ENCODE data around the gene UBR1. TPM values are rescaled to one million over a fixed set of nuclear protein-coding genes. Genes with fewer than 3 reads are reported as not detected.

The UBR1 gene
- total RNA-seq, 3 donors from 2014 or later, result 33.0 to 52.5 (median 48.5) TPM

GRCh38 chr15:43095243-43095642 is 10.6 kb downstream of the UBR1 start:
- no peak overlapping the region for H3K4me3 ChIP-seq

GRCh38 chr15:43094416-43095030 is 11.3 kb downstream of the UBR1 start:
- Histone ChIP-seq H3K36me3 (no peaks in the 10 kb centered on the region), H3K4me1 (no peaks in the 10 kb centered on the region), H3K27ac (no peak overlapping the region), H3K4me3 (no peak overlapping the region), H3K9me3 (no peaks in the 10 kb centered on the region), H3K27me3 (no peaks in the 10 kb centered on the region)
- no peak for DNase-seq (ENCODE audit: low spot score in 2 of 2)
- no peak for TF ChIP-seq CTCF (IDR thresholded peaks at IDR 0.05)
- intact Hi-C loops (cut with DNase I; ENCODE audit: low total_unique reads), result no loop called here

More at GRCh38 chr15:43095243-43095642, 10.6 kb downstream of the UBR1 start:
- H3K27ac ChIP-seq, result no peak overlapping the region
- no peak for DNase-seq (ENCODE audit: low spot score in 2 of 2)
- H3K27me3 ChIP-seq, result no peaks in the 10 kb centered on the region
- no peaks in the 10 kb centered on the region for H3K36me3 ChIP-seq
- intact Hi-C loops (cut with DNase I; ENCODE audit: low total_unique reads), result no loop called here
- no peaks in the 10 kb centered on the region for H3K9me3 ChIP-seq
- TF ChIP-seq CTCF (IDR thresholded peaks at IDR 0.05) (no peak), POLR2A (IDR thresholded peaks at IDR 0.05) (no peak), POLR2AphosphoS5 (IDR thresholded peaks at IDR 0.05) (no peak)
- no peaks in the 10 kb centered on the region for H3K4me1 ChIP-seq

GRCh38 chr15:43093026-43093425 is 12.8 kb downstream of the UBR1 start:
- H3K4me3 ChIP-seq, result no peak overlapping the region
- TF ChIP-seq POLR2AphosphoS5 (IDR thresholded peaks at IDR 0.05), result no peak
- TF ChIP-seq POLR2A (IDR thresholded peaks at IDR 0.05), result no peak
- no peak for TF ChIP-seq CTCF (IDR thresholded peaks at IDR 0.05)
- H3K36me3 ChIP-seq, result no peaks in the 10 kb centered on the region
- H3K27me3 ChIP-seq, result no peaks in the 10 kb centered on the region
- no peaks in the 10 kb centered on the region for H3K9me3 ChIP-seq
- H3K27ac ChIP-seq, result peak overlapping the region in 1 of 2 donors; percentile 13
- intact Hi-C loops (cut with DNase I; ENCODE audit: low total_unique reads), result no loop called here
- no peak for DNase-seq (ENCODE audit: low spot score in 2 of 2)
- no peaks in the 10 kb centered on the region for H3K4me1 ChIP-seq

GRCh38 chr15:43091859-43092258 is 14.0 kb downstream of the UBR1 start:
- DNase-seq (ENCODE audit: low spot score in 2 of 2), result no peak
- Histone ChIP-seq H3K9me3 (no peaks in the 10 kb centered on the region), H3K36me3 (no peaks in the 10 kb centered on the region), H3K4me1 (no peaks in the 10 kb centered on the region), H3K27ac (no peak overlapping the region), H3K27me3 (no peaks in the 10 kb centered on the region), H3K4me3 (no peak overlapping the region)
- intact Hi-C loops (cut with DNase I; ENCODE audit: low total_unique reads), result no loop called here
- TF ChIP-seq POLR2A (IDR thresholded peaks at IDR 0.05) (no peak), POLR2AphosphoS5 (IDR thresholded peaks at IDR 0.05) (no peak), CTCF (IDR thresholded peaks at IDR 0.05) (no peak)

GRCh38 chr15:43086551-43086950 is 19.3 kb downstream of the UBR1 start:
- H3K27me3 ChIP-seq, result no peaks in the 10 kb centered on the region
- TF ChIP-seq POLR2AphosphoS5 (IDR thresholded peaks at IDR 0.05) (no peak), CTCF (IDR thresholded peaks at IDR 0.05) (no peak), POLR2A (IDR thresholded peaks at IDR 0.05) (no peak)
- H3K4me3 ChIP-seq, result no peak overlapping the region
- H3K4me1 ChIP-seq, result no peaks in the 10 kb centered on the region
- no peaks in the 10 kb centered on the region for H3K9me3 ChIP-seq
- H3K27ac ChIP-seq, result no peak overlapping the region
- no peaks in the 10 kb centered on the region for H3K36me3 ChIP-seq
- intact Hi-C loops (cut with DNase I; ENCODE audit: low total_unique reads), result no loop called here
- no peak for DNase-seq (ENCODE audit: low spot score in 2 of 2)
